HL-60 (cell line): Measurements from ENCODE around the gene DTD1.

Experiments used
- POLR2AphosphoS5 ChIP-seq: IDR thresholded peaks from 2 replicates; pipeline ENCODE4 v1.6.1; 2012; ENCODE audit warnings: low read depth
- REST ChIP-seq: IDR thresholded peaks from 2 replicates; pipeline ENCODE4 v1.6.1; 2012; ENCODE audit warnings: low read depth; ENCODE audit not compliant: insufficient replicate concordance
- TF ChIP-seq, protein P1 (sequence below): IDR thresholded peaks from one replicate; pipeline ENCODE4 v1.5.1; 2011; ENCODE audit warnings: low read length, control low read depth, inconsistent platforms; ENCODE audit not compliant: insufficient read depth

DNA sequence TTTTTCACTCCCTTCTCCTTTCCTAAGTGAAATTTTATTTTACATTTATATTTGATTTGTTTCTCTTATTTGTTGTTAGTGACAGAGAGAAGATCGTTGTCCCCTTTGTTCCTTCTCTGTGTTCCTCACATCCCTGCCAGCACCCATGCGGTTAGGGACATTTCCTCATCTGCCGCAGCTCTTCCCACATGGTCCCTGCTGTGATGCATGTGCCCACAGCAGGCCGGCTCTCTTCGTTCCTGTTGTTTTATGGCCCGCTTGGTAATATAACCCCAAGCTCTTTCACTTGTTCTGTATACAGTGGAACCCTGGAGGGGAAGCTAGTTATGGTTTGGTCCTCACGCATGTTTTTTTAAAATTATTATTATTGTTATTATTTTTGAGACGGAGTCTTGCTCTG is 23.6 kb downstream of the DTD1 start:
- TF ChIP-seq, protein P1, sequence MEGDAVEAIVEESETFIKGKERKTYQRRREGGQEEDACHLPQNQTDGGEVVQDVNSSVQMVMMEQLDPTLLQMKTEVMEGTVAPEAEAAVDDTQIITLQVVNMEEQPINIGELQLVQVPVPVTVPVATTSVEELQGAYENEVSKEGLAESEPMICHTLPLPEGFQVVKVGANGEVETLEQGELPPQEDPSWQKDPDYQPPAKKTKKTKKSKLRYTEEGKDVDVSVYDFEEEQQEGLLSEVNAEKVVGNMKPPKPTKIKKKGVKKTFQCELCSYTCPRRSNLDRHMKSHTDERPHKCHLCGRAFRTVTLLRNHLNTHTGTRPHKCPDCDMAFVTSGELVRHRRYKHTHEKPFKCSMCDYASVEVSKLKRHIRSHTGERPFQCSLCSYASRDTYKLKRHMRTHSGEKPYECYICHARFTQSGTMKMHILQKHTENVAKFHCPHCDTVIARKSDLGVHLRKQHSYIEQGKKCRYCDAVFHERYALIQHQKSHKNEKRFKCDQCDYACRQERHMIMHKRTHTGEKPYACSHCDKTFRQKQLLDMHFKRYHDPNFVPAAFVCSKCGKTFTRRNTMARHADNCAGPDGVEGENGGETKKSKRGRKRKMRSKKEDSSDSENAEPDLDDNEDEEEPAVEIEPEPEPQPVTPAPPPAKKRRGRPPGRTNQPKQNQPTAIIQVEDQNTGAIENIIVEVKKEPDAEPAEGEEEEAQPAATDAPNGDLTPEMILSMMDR: no peak
- no peak for TF ChIP-seq POLR2AphosphoS5
- no peak for TF ChIP-seq REST
